Hepatocyte (in vitro differentiated cells): ENCODE measurements around the gene NEK8. TPM values are rescaled to one million over a fixed set of nuclear protein-coding genes. Genes with fewer than 3 reads are reported as not detected.

Source experiments
- DNase-seq: peaks from one replicate; pipeline ENCODE4 v3.0.0-alpha.2; 2016; ENCODE audit warnings: low spot score
- H2AFZ ChIP-seq: fragments of 200-600 bp; sonication (generic); 2 replicates; pipeline ENCODE4 v1.6.0; 2016; ENCODE audit warnings: antibody characterized with exemption, mild to moderate bottlenecking
- H3K27ac ChIP-seq: fragments of 200-600 bp; sonication (generic); 2 replicates; pipeline ENCODE4 v1.5.1; 2016; ENCODE audit warnings: mild to moderate bottlenecking
- H3K27me3 ChIP-seq: fragments of 200-600 bp; sonication (generic); 2 replicates; pipeline ENCODE4 v1.6.1; 2016
- H3K36me3 ChIP-seq: fragments of 200-600 bp; sonication (generic); replicated peaks from 2 replicates; pipeline ENCODE4 v1.5.1; 2016; ENCODE audit warnings: low read depth; ENCODE audit not compliant: insufficient read depth
- H3K4me1 ChIP-seq: fragments of 200-600 bp; sonication (generic); 2 replicates; pipeline ENCODE4 v1.5.1; 2016; ENCODE audit warnings: mild to moderate bottlenecking, moderate library complexity; ENCODE audit not compliant: insufficient read depth
- H3K4me2 ChIP-seq: fragments of 200-600 bp; sonication (generic); 2 replicates; pipeline ENCODE4 v1.6.0; 2016
- H3K4me3 ChIP-seq: fragments of 200-600 bp; sonication (generic); 2 replicates; pipeline ENCODE4 v1.5.1; 2016; ENCODE audit warnings: mild to moderate bottlenecking
- H3K79me2 ChIP-seq: fragments of 200-600 bp; sonication (generic); 2 replicates; pipeline ENCODE4 v1.6.0; 2017; ENCODE audit warnings: mild to moderate bottlenecking
- H3K9me2 ChIP-seq: fragments of 200-600 bp; sonication (generic); replicated peaks from 2 replicates; pipeline ENCODE4 v1.6.0; 2017; ENCODE audit warnings: mild to moderate bottlenecking; ENCODE audit not compliant: insufficient read depth
- H3K9me3 ChIP-seq: fragments of 200-600 bp; sonication (generic); 2 replicates; pipeline ENCODE4 v1.5.1; 2016; ENCODE audit warnings: low read depth, mild to moderate bottlenecking
- H4K20me1 ChIP-seq: fragments of 200-600 bp; sonication (generic); 2 replicates; pipeline ENCODE4 v1.6.0; 2016; ENCODE audit warnings: mild to moderate bottlenecking; ENCODE audit not compliant: insufficient read depth, poor library complexity, severe bottlenecking
- CTCF ChIP-seq: fragments of 200-600 bp; sonication (generic); IDR thresholded peaks from 2 replicates; pipeline ENCODE4 v1.5.1; 2016; ENCODE audit warnings: antibody characterized with exemption, mild to moderate bottlenecking; ENCODE audit not compliant: poor library complexity
- EZH2 ChIP-seq: fragments of 200-600 bp; sonication (generic); IDR thresholded peaks from 2 replicates; pipeline ENCODE4 v1.6.1; 2016; ENCODE audit warnings: antibody characterized with exemption, mild to moderate bottlenecking, borderline replicate concordance
- EZH2phosphoT487 ChIP-seq: fragments of 200-600 bp; sonication (generic); IDR thresholded peaks from one replicate; pipeline ENCODE4 v1.6.1; 2018; ENCODE audit warnings: antibody characterized with exemption, mild to moderate bottlenecking, low read depth, moderate library complexity; ENCODE audit not compliant: unreplicated experiment, severe bottlenecking
- WGBS: methylation state at CpG from one replicate; pipeline ENCODE4 v1.1.6; 2016; ENCODE audit warnings: low lambda C conversion rate; ENCODE audit errors: missing lambda C conversion rate; 5-methylcytosine and 5-hydroxymethylcytosine counted together
- polyA plus RNA-seq: library from polyadenylated mRNA; unstranded; fragments of >200 nt; fragmentation: Nextera tagmentation; extraction: Ambion mirVana; gene quantifications from 2 replicates; pipeline ENCODE4 v1.2.1, GENCODE V29; 2016
- total RNA-seq: library from RNA; depleted of rRNA; stranded (reverse); fragments of >200 nt; gene quantifications from 2 replicates; pipeline ENCODE4 v1.2.3, GENCODE V29; 2014

Gene NEK8
- total and polyA plus RNA-seq, 2 experiments from 2014 or later = 5.5 to 8.1 TPM

DNA sequence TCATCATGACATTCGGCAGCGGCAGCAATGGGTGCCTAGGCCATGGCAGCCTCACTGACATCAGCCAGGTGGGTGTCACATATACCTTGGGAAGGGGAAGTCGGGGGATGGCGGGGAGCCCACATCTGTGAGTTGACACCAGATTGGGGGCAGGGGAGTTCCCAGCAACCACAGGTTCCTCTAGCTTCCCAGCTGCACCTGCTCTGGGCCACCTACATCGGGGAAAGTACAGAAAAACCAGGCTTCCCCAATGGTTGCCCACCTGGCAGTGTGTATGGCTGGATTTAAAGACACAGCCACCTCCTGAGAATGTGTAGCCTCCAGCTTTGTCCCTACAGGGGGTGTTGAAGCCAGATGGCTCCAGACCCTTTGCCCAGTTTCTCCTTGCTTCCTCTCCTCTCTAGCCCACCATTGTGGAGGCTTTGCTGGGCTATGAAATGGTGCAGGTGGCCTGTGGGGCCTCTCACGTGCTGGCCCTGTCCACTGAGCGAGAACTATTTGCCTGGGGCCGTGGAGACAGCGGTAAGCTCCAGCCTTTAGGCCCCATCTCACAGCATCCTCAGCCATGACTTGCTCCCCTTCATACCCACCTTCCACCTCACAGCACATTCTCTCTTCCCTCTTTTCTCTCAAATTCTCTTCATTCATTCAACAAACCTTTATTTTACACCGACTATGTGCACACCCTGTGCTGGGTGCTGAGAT is 10.2 kb downstream of the NEK8 start:
- peaks cover 9% of the 10 kb centered on the region for H3K4me1 ChIP-seq
- H3K27me3 ChIP-seq = no peaks in the 10 kb centered on the region
- H3K79me2 ChIP-seq = peaks cover 4% of the 10 kb centered on the region
- no peaks in the 10 kb centered on the region for H3K9me3 ChIP-seq
- H2AFZ ChIP-seq = no peak overlapping the region
- H4K20me1 ChIP-seq = no peaks in the 10 kb centered on the region
- WGBS = 91% methylated on average over 10 of the region's 10 CpGs
- DNase-seq = no peak
- no peak overlapping the region for H3K27ac ChIP-seq
- no peak overlapping the region for H3K4me3 ChIP-seq
- H3K36me3 ChIP-seq = no peaks in the 10 kb centered on the region
- no peak for TF ChIP-seq CTCF
- no peak for TF ChIP-seq EZH2phosphoT487
- TF ChIP-seq EZH2 = no peak
- no peaks in the 10 kb centered on the region for H3K9me2 ChIP-seq
- no peak overlapping the region for H3K4me2 ChIP-seq

DNA sequence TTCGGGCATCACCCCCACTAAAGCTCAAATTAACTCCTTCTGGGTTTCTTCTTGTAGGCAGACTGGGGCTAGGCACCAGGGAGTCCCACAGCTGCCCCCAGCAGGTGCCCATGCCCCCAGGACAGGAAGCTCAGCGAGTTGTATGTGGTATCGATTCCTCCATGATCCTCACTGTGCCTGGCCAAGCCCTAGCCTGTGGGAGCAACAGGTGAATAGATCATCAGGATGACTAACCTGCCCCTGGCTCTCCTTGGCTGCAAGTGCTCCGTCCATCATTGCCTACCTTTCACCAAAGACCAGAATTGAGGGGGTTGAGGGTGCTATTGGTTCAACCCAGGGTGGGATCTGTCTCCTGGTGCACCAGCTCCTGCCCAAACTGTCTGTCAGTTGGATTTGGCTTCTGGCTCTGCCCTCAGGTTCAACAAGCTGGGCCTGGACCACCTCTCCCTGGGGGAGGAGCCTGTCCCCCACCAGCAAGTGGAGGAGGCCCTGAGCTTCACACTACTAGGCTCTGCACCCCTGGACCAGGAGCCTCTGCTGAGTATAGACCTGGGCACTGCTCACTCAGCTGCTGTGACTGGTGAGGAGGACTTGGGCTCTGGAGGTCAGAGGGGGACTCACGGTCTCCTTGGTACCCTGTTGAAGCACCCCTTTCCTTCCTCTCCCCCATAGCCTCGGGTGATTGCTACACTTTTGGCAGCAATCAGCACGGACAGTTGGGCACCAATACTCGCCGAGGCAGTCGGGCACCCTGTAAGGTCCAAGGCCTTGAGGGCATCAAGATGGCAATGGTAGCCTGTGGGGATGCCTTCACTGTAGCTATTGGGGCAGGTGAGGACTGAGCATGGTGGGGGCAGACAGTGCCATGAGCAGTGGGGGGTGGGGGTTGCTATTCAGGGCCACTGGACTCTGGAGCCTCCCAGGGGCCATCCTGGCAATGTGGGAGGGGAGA is 12.1 kb downstream of the NEK8 start:
- TF ChIP-seq EZH2phosphoT487 (no peak), EZH2 (no peak), CTCF (no peak)
- WGBS = 95% methylated on average over 10 of the region's 10 CpGs

DNA sequence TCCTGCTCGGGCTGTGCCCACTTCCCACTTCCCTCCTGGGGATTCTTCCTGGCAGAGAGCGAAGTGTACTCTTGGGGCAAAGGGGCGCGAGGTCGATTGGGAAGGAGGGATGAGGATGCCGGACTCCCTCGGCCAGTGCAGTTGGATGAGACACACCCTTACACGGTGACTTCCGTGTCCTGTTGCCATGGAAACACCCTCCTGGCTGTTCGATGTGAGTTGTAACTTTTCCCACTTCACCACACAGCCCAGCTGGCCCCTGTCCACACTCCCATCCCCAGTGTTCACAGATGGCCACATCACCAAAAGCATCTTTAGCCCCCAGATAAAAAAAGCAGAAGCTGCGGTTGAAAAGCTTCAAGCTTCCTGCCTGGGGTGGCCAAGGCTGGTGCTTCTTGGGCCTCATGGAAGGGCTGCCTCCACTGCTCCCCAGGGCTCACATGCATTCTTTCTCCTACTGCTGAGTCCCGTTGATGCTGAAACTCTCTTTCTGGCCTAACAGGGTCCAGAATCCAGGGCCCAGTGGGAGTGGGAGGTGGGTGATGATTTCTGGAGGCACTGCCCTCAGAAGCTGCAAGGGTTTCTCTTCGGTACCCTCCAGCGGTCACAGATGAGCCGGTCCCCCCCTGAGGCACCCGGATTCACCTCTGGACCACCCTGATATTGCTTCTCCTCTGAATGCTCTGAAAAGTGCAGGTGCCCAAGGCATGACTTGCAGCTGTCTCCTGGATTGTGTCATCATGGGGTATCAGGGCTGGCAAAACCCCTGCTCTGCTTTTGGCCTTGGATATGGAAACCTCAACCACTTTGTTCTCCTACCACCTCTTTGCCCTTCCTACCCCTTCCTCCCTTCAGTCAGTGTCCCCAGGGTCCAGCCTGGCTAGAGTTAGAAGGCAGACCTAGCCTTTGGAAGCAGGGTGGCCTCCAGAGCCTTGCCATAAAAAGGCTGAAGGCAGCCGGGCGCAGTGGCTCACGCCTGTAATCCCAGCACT is 13.1 kb downstream of the NEK8 start:
- no peaks in the 10 kb centered on the region for H3K36me3 ChIP-seq

More for the DNA sequence above, 12.1 kb downstream of the NEK8 start:
- Histone ChIP-seq H3K36me3 (no peaks in the 10 kb centered on the region), H3K9me2 (no peaks in the 10 kb centered on the region), H3K27me3 (no peaks in the 10 kb centered on the region), H3K79me2 (peaks cover 21% of the 10 kb centered on the region), H3K27ac (no peak overlapping the region), H3K4me1 (peaks cover 11% of the 10 kb centered on the region), H2AFZ (no peak overlapping the region), H3K4me2 (no peak overlapping the region), H4K20me1 (peaks cover 2% of the 10 kb centered on the region), H3K4me3 (no peak overlapping the region), H3K9me3 (no peaks in the 10 kb centered on the region)
- no peak for DNase-seq

More for the DNA sequence above, 13.1 kb downstream of the NEK8 start:
- Histone ChIP-seq H2AFZ (no peak overlapping the region), H3K9me3 (no peaks in the 10 kb centered on the region), H3K4me2 (no peak overlapping the region), H3K4me3 (no peak overlapping the region), H3K79me2 (peaks cover 31% of the 10 kb centered on the region), H3K9me2 (no peaks in the 10 kb centered on the region), H4K20me1 (peaks cover 12% of the 10 kb centered on the region), H3K27me3 (no peaks in the 10 kb centered on the region), H3K27ac (peak overlapping the region; percentile 100), H3K4me1 (peaks cover 21% of the 10 kb centered on the region)
- WGBS = 86% methylated on average over 19 of the region's 19 CpGs
- no peak for TF ChIP-seq EZH2
- TF ChIP-seq EZH2phosphoT487 = no peak
- TF ChIP-seq CTCF = no peak
- peak; percentile 14 for DNase-seq
